ENCODE results near the gene ACOXL.
A peak's percentile ranks its signal among the peaks of the same experiment; 100 is the strongest.

The ACOXL gene

GRCh38 chr2:111139637-111140317, 407.4 kb downstream of the ACOXL start:
- no peak for TF ChIP-seq CTCF (IDR thresholded peaks at IDR 0.05; ENCODE audit: insufficient read depth, low read depth, low read length, missing control alignments)
- peak; percentile 76 for DNase-seq (ENCODE audit: low read depth)

GRCh38 chr2:111140815-111141214, 408.4 kb downstream of the ACOXL start:
- TF ChIP-seq CTCF (IDR thresholded peaks at IDR 0.05; ENCODE audit: insufficient read depth, low read depth, low read length, missing control alignments): no peak
- DNase-seq (ENCODE audit: low read depth): peak; percentile 47
- H3K4me3 ChIP-seq (ENCODE audit: low read length): no peak overlapping the region

More at GRCh38 chr2:111139637-111140317, 407.4 kb downstream of the ACOXL start:
- no peak overlapping the region for H3K4me3 ChIP-seq (ENCODE audit: low read length)

- TF ChIP-seq CTCF (IDR thresholded peaks at IDR 0.05; ENCODE audit: insufficient read depth, low read depth, low read length, missing control alignments): no peak
- no peak for DNase-seq (ENCODE audit: low read depth)
- no peak overlapping the region for H3K4me3 ChIP-seq (ENCODE audit: low read length)
Observed at GRCh38 chr2:111142101-111142500, 409.7 kb downstream of the ACOXL start.

GRCh38 chr2:111143107-111143842, 410.9 kb downstream of the ACOXL start:
- no peak overlapping the region for H3K4me3 ChIP-seq (ENCODE audit: low read length)
- no peak for DNase-seq (ENCODE audit: low read depth)
- TF ChIP-seq CTCF (IDR thresholded peaks at IDR 0.05; ENCODE audit: insufficient read depth, low read depth, low read length, missing control alignments): no peak

- DNase-seq (ENCODE audit: low read depth): no peak
- no peak overlapping the region for H3K4me3 ChIP-seq (ENCODE audit: low read length)
- no peak for TF ChIP-seq CTCF (IDR thresholded peaks at IDR 0.05; ENCODE audit: insufficient read depth, low read depth, low read length, missing control alignments)
Observed at GRCh38 chr2:111143843-111144198, 411.4 kb downstream of the ACOXL start.

- H3K4me3 ChIP-seq (ENCODE audit: low read length): no peak overlapping the region
- no peak for TF ChIP-seq CTCF (IDR thresholded peaks at IDR 0.05; ENCODE audit: insufficient read depth, low read depth, low read length, missing control alignments)
- no peak for DNase-seq (ENCODE audit: low read depth)
Observed at GRCh38 chr2:111145103-111145760, 412.9 kb downstream of the ACOXL start.

All from epithelial cell of esophagus (primary cell).